ENCODE results near the gene LIN28B.
"Not testable (repeated sequence)": the region's sequence is repeated elsewhere in the genome, so short reads cannot be mapped to it uniquely, and the experiment has no call there.

Gene LIN28B

GRCh38 chr6:105066836-105067235 lies 109.9 kb downstream of the LIN28B start:
- DNase-seq (ENCODE audit: low read depth, low spot score), result no peak

- DNase-seq (ENCODE audit: low read depth, low spot score), result no peak
These were observed 110.4 kb downstream of the LIN28B start for GRCh38 chr6:105067329-105067728.

DNA sequence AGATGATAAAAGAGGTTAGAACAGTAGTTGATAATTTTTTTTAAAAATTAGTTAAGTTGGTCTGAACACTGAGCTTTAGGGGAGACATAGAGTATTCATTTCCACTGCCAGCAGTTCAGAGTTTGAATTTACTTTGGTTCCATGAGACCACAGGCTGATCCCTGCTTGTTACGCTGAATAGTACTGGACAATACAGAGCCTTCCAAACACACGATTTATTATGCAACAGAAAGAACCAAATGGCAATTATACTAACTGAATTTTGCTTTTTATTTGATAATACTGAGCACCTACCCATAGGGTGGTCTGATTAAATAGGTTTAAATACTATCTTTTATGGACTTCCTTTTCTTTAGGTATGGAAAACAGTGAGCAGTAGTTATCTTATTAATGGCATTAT lies 111.5 kb downstream of the LIN28B start:
- DNase-seq (ENCODE audit: low read depth, low spot score), result no peak

- DNase-seq (ENCODE audit: low read depth, low spot score), result no peak
These were observed 113.0 kb downstream of the LIN28B start for GRCh38 chr6:105069821-105070445.

DNA sequence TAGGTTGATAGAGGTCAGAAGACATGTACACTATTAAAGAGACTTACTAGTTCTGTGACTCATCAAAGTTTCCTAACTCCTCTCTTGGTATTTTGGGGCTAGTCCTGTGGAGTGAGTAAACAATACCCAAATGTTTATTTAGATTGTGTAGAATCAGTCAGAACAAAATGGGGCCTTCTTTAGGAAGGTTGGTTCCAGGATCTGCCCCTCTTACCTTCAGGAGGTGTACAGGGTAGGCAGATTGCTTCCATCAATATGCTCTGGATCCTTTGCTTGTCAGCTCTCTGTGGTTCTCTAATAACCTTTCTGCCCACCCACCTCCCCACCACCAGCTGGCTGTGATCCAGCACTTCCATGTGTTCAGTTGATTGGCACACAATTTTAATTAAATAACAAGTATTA lies 115.9 kb downstream of the LIN28B start:
- no peak for DNase-seq (ENCODE audit: low read depth, low spot score)

- no peak for DNase-seq (ENCODE audit: low read depth, low spot score)
These were observed 118.3 kb downstream of the LIN28B start for GRCh38 chr6:105075210-105075609.

- DNase-seq (ENCODE audit: low read depth, low spot score), result not testable (repeated sequence)
These were observed 119.5 kb downstream of the LIN28B start for GRCh38 chr6:105076418-105076817.

DNA sequence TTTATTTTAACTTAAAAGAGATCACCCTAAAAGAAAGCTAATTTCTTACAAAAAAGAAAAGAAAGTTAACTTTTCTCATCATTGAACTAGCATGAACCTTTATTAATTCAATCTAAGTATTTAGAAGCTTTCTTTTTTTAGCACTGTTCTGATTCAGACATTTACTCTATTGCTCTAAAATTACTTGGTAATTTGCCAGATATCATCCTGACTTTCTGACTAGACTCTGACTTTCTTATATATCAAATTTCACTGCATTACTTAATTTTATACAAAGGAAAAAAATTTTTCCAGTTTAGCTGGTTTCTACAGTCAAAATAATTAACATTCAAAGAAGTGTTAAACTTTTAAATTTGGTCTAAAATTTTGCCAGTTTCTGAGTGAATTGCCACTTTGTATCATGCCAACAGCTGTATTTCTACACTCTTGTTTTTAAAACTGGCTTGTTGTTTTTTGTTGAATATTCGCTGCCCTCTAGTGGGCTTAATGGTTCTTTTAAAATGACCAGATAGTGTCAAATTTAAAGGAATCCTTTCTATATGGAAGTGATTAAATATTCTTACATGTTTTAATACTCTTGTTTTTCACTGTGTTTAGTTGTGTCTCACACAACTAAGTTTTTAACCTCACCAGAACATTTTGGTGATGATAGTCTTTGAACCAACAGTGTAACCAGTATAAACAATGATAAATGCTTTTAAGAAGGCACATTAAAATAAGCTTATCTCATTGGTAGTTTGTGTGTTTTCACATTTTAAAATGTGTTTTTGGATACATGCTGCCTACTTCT lies 120.9 kb downstream of the LIN28B start:
- DNase-seq (ENCODE audit: low read depth, low spot score), result no peak

- no peak for DNase-seq (ENCODE audit: low read depth, low spot score)
These were observed 121.4 kb downstream of the LIN28B start for GRCh38 chr6:105078386-105078708.

DNA sequence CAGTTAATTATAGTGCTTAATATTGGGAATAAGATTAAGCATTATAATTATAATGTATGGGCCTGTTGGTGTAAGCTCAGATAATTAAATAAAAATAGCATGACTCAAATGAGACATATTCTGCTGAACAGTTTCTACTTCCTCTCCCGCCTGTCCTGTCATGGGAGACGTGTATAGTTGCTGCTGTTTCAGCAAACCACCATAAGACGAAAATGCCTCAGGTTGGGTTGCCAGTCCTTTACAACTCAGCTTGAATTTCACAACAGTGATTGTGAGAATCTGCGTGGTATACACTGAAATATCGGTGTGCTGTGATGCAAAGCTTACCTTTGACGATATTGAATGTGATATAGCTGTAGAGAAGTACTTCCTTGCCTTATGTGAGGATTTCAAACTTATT lies 123.4 kb downstream of the LIN28B start:
- no peak for DNase-seq (ENCODE audit: low read depth, low spot score)

DNA sequence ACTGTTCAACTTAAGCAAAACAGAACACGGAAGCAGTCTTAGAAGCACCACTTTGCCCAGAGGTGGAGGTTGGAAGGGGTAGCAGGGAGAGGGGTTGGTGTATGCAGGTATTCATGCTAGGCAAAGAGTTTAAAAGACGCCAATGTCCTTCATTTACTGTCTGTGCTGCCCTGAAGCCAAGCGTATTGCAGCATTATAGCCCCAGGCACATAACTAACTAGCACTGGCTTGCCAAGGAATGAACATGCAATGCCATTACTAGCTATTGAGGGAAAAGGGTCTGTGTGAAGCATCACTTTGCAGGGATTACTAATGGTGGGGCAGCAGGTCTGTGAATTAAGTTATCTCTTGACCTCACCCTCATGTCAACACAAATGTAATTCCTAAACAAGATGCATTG lies 124.8 kb downstream of the LIN28B start:
- DNase-seq (ENCODE audit: low read depth, low spot score), result not testable (repeated sequence)

GRCh38 chr6:105087571-105088211 lies 130.8 kb downstream of the LIN28B start:
- DNase-seq (ENCODE audit: low read depth, low spot score), result peak; percentile 4

DNA sequence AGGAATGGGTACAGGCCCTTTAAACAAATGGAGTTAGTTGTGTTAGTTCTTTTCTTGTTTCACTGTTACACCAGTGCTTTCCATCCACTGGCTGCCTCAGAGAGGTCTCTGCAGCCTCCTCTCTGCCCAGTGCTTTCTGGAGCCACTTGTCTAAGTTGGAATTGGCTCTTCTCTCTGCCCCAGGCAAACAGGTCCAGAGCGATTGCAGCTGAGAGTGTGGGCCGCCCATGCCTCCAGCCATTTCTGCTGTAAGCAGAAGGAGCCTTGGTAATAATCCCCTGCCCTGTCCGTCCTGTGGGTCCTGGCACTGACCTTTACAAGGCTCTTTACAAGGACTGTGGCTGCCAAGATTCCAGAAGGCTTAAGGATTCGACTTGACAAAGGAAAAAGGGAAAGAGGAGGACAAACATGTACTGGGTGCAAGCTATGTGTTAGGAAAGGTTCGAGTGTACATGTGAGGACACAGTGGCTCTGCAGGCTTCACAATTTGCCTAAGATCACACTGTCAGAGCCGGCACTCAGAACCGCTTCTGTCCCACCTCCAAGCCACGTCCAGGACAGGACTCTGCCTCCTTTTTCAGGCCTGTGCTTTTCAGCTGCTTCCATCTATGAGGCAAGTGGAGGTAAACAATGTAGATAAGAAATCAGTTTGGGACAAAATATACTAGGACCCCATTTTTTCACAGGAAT lies 134.4 kb downstream of the LIN28B start:
- DNase-seq (ENCODE audit: low read depth, low spot score), result no peak

- no peak for DNase-seq (ENCODE audit: low read depth, low spot score)
These were observed 137.3 kb downstream of the LIN28B start for GRCh38 chr6:105094133-105094640.

DNA sequence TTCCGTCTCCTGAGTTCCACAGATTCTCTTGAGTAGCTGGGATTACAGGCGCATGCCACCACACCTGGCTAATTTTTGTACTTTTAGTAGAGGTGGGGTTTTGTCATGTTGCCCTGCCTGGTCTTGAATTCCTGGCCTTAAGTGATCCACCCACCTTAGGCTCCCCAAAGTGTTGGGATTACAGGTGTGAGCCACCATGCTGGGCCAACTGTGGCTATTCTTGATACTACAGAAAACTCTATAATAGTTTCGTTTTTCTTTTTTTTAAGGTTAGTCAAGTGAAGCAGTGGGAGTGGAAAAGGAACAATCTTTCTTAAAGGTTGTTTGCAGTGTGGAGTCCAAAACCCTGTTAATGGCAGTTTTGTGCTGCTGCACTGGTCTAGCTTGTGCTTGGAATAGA lies 138.2 kb downstream of the LIN28B start:
- no peak for DNase-seq (ENCODE audit: low read depth, low spot score)

- no peak for DNase-seq (ENCODE audit: low read depth, low spot score)
These were observed 140.4 kb downstream of the LIN28B start for GRCh38 chr6:105097288-105097687.

DNA sequence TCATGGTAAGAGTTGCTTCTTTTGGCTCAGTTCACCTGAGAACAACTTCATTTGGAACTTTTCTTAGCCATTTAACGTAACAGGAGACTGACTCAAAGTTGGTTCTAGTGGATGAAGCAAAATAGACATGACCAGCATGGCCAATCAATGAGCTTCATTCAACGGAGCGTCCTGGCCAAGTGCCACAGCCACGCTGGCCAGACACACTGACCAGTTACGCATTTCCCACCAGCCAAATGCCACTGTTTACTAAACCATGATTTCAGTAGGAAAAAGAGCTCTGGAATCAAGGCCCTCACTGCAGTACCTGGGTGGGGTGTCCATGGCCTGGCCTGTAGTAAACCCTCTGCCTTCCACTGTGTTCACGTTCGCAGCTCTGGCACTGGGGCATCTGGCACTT lies 142.5 kb downstream of the LIN28B start:
- DNase-seq (ENCODE audit: low read depth, low spot score), result no peak

- DNase-seq (ENCODE audit: low read depth, low spot score), result no peak
These were observed 145.3 kb downstream of the LIN28B start for GRCh38 chr6:105102186-105102585.

DNA sequence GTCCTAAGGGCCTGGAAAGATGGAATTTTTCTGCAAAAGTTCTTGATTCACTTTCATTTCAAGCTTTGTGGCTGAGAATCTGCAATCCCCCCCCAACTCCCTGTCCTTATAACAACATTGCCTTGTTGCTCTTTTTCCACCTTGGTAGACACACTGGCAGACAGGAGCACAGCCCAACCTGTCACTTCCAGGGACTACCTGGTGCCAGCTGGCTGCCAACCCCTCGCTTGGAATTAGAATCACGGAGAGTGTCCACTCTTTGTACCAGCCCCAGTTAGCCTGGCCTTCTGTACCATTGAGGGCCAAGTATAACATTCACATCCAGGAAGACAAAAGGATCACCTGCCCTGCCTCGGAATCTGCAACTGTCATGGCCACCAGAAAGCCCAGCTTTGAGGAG lies 148.2 kb downstream of the LIN28B start:
- DNase-seq (ENCODE audit: low read depth, low spot score), result no peak

DNA sequence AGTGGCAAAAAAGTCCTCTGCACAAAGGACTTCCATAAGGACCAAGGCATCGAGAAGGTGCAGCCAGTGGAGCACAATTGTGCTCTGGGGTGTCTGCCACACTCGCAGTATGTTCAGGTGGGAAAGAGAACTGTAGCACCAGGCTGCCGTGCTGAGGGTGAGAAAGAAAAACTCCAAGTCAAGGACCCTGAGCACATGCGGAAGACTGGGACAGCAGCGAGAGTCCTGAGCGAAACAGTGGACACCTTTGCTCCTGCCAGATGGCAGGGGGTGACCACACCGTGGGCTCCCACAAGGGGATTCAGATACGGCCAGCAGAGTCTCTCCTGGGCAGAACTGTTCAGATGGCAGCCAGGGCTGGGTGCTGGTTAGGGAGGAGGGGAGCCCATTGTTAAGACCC lies 149.4 kb downstream of the LIN28B start:
- no peak for DNase-seq (ENCODE audit: low read depth, low spot score)

GRCh38 chr6:105107207-105107606 lies 150.3 kb downstream of the LIN28B start:
- DNase-seq (ENCODE audit: low read depth, low spot score), result no peak

GRCh38 chr6:105108631-105109262 lies 151.8 kb downstream of the LIN28B start:
- DNase-seq (ENCODE audit: low read depth, low spot score), result no peak

Measured in activated CD4-positive, CD25-positive, alpha-beta regulatory T cell treated with anti-CD3 and anti-CD28 coated beads, Interleukin-2, amount 50 U/mL, for 16 hours (primary cell).